OCI-LY1 (cell line): ENCODE data around the gene CTNND2.

ENCODE experiments used
- CTCF ChIP-seq: fragments of 200-600 bp; sonication (generic), shearing (Covaris generic); IDR thresholded peaks from 2 replicates; pipeline ENCODE4 v1.5.1; 2017; ENCODE audit warnings: mild to moderate bottlenecking, antibody characterized with exemption, low read length, moderate library complexity, mixed read lengths
- EZH2 ChIP-seq: fragments of 200-600 bp; sonication (generic), shearing (Covaris generic); IDR thresholded peaks from 2 replicates; pipeline ENCODE4 v1.8.0; 2017; ENCODE audit warnings: borderline replicate concordance, mixed run types, mild to moderate bottlenecking, antibody characterized with exemption, low read length, moderate library complexity, mixed read lengths

- no peak for TF ChIP-seq CTCF
- TF ChIP-seq EZH2: no peak
Measured at GRCh38 chr5:11013793-11014192, 890.5 kb downstream of the CTNND2 start.
